HG02588 (cell line): Measurements from ENCODE around the gene TENM4.

Experiments used
- ATAC-seq: cut with Tn5 transposase; IDR thresholded peaks from one replicate; pipeline ENCODE4 v1.9.1; 2021; ENCODE audit warnings: mild to moderate bottlenecking, moderate library complexity; ENCODE audit not compliant: unreplicated experiment

TENM4 gene

GRCh38 chr11:79044201-79044600, 396.6 kb downstream of the TENM4 start:
- no peak for ATAC-seq

DNA sequence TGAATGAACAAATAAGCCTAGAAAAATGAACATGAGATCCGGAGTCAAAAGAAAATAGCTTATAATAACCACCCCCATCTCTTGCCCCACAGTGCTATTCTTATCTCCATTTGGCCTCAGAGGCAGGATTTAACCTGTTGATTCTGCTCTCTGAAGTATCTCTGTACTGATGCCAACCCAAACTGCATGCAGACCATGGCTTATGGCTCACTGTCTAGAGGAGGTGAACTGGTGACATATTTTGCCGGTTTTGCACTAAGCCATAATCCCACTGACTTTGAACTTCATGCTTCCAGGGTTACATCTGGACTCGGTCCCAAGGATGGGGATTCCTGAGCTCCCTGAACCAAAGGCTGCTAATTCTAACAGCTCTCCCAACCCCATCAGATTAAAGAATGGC, 397.1 kb downstream of the TENM4 start:
- ATAC-seq, result no peak

DNA sequence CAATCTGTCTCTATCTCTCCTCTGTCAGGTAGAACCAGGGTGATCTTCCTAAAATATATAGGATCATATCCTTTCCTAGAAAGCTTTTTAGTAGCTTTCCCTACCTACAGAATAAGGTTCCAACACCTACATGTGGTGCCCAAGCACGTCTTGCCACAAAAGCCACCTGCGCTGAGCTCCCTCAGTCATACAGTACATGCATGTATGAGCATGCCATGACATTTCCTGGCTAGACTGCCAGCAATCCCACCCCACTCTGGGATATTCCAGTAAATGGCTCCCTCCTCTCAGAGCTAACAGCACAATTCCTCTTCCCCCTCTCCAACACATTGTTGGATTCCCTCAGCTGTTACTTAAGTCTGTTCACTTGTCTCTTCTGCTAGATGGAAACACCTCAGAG, 398.0 kb downstream of the TENM4 start:
- ATAC-seq, result no peak

- ATAC-seq, result no peak
These were observed 400.5 kb downstream of the TENM4 start for GRCh38 chr11:79040348-79040747.

DNA sequence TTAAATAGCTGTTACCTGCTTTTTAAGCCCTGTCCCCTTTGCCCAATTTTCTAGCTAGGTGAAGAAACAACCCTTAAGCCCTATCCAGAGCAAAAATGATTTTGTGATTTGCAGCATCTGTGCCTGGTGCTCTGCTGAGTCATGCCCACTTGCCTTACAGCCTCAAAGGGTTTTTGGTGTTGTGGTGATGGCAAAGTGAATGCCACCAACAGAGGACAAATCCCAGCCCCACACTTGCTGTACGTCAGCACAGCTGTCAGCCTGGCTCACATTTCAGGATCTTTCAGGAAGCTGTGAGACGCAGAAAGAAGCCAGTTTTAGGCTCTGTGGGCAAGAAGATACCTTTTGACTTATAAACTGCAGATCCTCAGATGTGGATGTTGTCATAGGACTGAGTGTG, 401.7 kb downstream of the TENM4 start:
- ATAC-seq, result no peak

DNA sequence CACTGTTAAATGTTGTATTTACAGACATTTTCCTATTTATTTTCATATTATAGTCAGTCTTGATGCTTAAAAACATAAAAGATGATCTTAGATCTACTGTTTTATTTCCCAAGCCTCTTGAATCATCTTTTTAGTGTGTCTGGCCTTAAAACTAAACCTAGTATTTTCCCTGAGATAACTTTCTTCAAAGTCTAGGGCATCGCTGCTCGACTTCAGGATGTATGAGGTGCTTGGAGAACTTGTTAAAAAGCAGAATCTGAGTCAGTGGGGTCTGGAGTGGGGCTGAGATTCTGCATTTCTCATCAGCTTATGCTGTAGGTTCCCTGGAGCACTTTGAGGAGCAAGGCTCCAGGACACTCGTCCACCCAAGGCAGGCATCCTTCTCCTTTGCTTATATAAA, 404.9 kb downstream of the TENM4 start:
- ATAC-seq, result no peak

GRCh38 chr11:79033833-79034232, 407.0 kb downstream of the TENM4 start:
- no peak for ATAC-seq

DNA sequence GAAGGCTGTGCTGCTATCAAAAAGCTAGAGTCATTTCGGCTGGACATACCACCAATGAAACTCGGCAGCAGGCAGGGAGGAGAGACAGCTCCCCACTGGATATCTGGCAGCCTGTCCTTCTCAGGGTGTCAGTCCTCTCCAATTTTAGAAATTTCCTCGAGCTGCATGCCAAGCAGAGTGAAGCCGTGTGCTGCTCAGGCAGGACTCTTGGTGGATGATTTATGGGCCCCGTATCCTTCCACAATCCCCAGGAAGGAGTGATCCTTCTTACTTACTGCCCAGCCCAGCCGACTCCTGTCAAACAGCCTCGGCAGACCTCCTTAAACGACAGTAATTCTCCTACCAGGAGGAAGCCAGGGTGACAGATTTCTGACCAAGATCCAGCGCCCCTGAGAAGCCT, 410.4 kb downstream of the TENM4 start:
- ATAC-seq, result no peak

DNA sequence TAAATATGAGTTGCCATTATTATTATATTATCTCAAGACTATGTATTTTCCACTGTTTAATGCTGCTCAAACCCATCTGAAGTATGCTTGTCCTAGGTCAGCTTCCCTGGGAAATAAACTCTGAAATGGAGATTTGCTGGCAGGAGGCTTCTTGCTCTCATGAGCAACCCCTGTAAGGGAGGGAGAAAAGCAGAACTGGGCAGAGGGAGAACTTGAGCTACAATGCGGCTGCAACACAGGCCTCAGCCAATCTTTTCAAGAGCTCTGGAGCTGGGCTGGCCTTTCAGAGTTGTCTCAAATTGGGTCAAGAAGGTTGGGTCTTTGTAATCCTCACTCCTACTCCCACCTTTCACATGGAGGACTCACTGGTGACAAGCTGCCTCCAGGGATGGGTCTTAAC, 412.6 kb downstream of the TENM4 start:
- no peak for ATAC-seq

- ATAC-seq, result peak; percentile 71
These were observed 413.9 kb downstream of the TENM4 start for GRCh38 chr11:79026803-79027445.

DNA sequence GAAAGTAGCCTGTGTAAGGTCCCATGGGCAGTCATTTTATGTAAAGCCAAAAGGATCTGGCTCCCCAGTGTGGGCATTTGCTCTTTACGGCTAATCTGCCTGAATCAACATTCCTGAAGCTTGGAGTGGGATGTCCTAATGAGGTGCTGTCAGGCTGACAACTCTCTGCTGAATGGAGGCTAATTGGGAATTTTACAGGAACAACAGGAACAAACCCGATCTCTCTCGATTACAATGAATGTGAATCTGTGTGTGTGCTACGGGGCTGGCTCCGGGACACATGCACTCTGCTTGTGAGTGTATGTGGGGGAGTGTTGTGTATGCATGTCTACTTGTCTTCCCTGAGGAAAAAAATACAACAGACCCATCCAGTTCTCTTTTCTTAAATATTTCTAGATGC, 415.2 kb downstream of the TENM4 start:
- ATAC-seq, result no peak

- no peak for ATAC-seq
These were observed 415.7 kb downstream of the TENM4 start for GRCh38 chr11:79025097-79025496.

GRCh38 chr11:79022265-79022664, 418.6 kb downstream of the TENM4 start:
- no peak for ATAC-seq

- ATAC-seq, result no peak
These were observed 419.2 kb downstream of the TENM4 start for GRCh38 chr11:79021601-79022000.

DNA sequence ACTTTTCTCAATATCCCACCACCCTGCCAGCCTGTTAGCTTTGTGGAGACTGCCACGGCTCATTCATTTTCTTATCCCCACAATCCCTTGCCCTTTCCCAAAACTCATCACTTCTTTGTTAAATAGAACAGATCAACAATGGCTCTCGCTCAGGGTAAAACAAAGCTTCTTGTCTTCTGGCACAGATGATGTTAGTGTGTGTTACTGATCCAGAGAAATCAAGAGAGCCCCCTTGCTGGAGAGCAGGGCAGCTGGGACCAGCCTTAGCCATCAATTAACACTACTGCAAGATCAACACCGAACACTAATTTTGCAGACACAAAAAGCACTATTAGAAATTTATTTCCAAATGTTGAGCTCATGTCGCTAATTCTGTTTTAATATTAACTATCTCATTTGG, 420.9 kb downstream of the TENM4 start:
- ATAC-seq, result no peak

DNA sequence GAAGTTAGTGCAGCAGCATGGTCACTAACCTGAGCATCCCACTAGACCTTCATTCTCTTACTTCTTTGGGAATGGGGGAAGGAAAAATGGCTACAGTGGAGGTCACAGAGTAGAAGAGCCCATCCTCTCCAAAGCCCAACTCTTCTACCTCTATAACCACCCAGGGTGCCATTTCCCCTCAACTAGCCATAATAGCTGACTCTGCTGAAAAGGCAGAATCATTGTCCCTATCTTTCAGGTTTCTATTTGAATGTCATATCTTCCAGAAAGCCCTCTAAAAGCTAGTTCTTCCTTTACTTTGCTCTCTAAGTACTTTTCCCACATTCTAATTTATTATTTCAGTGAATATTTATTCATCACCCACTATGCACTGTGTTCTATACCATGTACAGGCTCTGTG, 421.6 kb downstream of the TENM4 start:
- ATAC-seq, result no peak

- ATAC-seq, result no peak
These were observed 422.4 kb downstream of the TENM4 start for GRCh38 chr11:79018371-79018849.

DNA sequence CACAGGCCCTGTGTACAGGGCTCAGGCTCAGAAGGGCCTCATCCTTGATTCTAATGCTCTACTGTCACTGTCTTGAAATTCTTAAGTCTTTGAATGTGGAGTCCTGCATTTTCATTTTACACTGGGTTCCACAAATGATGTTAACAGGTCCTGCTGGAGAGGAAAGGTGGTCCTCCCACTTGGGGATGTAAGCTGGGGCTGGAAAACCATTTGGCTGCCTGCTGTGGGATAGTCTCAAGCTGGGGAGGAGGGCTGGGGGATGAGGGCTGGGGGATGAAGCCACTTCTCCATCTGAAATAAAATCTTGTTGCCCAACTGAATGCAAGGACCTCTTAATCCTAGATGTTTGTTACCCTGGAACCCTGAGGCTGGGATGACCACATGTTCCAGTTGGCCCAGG, 423.0 kb downstream of the TENM4 start:
- no peak for ATAC-seq

GRCh38 chr11:79013509-79013908, 427.3 kb downstream of the TENM4 start:
- ATAC-seq, result no peak

GRCh38 chr11:79011357-79011756, 429.5 kb downstream of the TENM4 start:
- ATAC-seq, result no peak

GRCh38 chr11:79007771-79008402, 432.9 kb downstream of the TENM4 start:
- ATAC-seq, result no peak

GRCh38 chr11:79006854-79007253, 434.0 kb downstream of the TENM4 start:
- ATAC-seq, result no peak

DNA sequence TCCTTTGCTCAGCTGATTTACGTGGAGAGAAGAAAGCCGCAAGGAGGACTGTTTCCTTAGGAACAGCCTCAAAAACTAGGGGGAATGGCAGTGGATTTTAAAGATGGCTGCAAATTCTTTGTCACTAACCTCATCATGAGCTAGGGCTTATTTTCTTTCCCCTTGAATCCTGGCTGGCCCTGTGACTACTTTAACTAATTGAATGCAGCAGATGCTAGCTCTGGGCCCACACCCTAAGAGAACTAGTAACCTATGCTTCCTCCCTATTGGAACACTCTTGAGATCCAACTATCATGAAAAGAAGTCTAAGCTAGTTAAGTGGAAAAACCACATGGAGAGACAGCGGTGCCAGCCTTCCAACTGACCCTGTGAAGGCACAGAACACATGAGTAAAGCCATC, 444.8 kb downstream of the TENM4 start:
- no peak for ATAC-seq
